Bone marrow (tissue), 2 donors: ENCODE measurements around the gene GKN2.
"Not testable (repeated sequence)": the region's sequence is repeated elsewhere in the genome, so short reads cannot be mapped to it uniquely, and the experiment has no call there.

Source experiments
- DNase-seq, 2 donors: peaks; one replicate each; lab custom pipeline; 2025; lab: John Stamatoyannopoulos, UW

GKN2 gene

GRCh38 chr2:68959001-68959400 is 6.3 kb upstream of the GKN2 start:
- no peak for DNase-seq

GRCh38 chr2:68955432-68955831 is 2.7 kb upstream of the GKN2 start:
- DNase-seq, result not testable (repeated sequence)

GRCh38 chr2:68951899-68952298 is 794 bp downstream of the GKN2 start:
- DNase-seq, result no peak

GRCh38 chr2:68948710-68949109 is 4.0 kb downstream of the GKN2 start:
- DNase-seq, result peak in 1 of 2 donors; percentile 19

- no peak for DNase-seq
Observed at GRCh38 chr2:68946117-68946516, 6.6 kb downstream of the GKN2 start.

GRCh38 chr2:68943581-68944568 is 8.8 kb downstream of the GKN2 start:
- DNase-seq, result peak; percentile 9 to 74

- no peak for DNase-seq
Observed at GRCh38 chr2:68942827-68943226, 9.9 kb downstream of the GKN2 start.

- DNase-seq, result no peak
Observed at GRCh38 chr2:68940369-68940768, 12.3 kb downstream of the GKN2 start.

GRCh38 chr2:68939962-68940361 is 12.7 kb downstream of the GKN2 start:
- no peak for DNase-seq

- no peak for DNase-seq
Observed at GRCh38 chr2:68938938-68939337, 13.8 kb downstream of the GKN2 start.

GRCh38 chr2:68937346-68938055 is 15.2 kb downstream of the GKN2 start:
- no peak for DNase-seq

- DNase-seq, result no peak
Observed at GRCh38 chr2:68936889-68937288, 15.8 kb downstream of the GKN2 start.

- no peak for DNase-seq
Observed at GRCh38 chr2:68936427-68936826, 16.3 kb downstream of the GKN2 start.

- DNase-seq, result no peak
Observed at GRCh38 chr2:68935471-68935870, 17.2 kb downstream of the GKN2 start.

GRCh38 chr2:68934021-68934420 is 18.7 kb downstream of the GKN2 start:
- no peak for DNase-seq

- DNase-seq, result no peak
Observed at GRCh38 chr2:68932402-68932801, 20.3 kb downstream of the GKN2 start.

- DNase-seq, result no peak
Observed at GRCh38 chr2:68931799-68932198, 20.9 kb downstream of the GKN2 start.

- no peak for DNase-seq
Observed at GRCh38 chr2:68931149-68931711, 21.5 kb downstream of the GKN2 start.

GRCh38 chr2:68926796-68927195 is 25.9 kb downstream of the GKN2 start:
- no peak for DNase-seq

- DNase-seq, result peak in 1 of 2 donors; percentile 30
Observed at GRCh38 chr2:68925295-68925896, 27.3 kb downstream of the GKN2 start.

GRCh38 chr2:68921646-68922045 is 31.0 kb downstream of the GKN2 start:
- no peak for DNase-seq

- no peak for DNase-seq
Observed at GRCh38 chr2:68920481-68921170, 32.1 kb downstream of the GKN2 start.
